Neural progenitor cell (in vitro differentiated cells): Measurements from ENCODE around the gene RRN3. TPM values are rescaled to one million over a fixed set of nuclear protein-coding genes. Genes with fewer than 3 reads are reported as not detected.
"Not testable (repeated sequence)": the region's sequence is repeated elsewhere in the genome, so short reads cannot be mapped to it uniquely, and the experiment has no call there.

ENCODE experiments used
- DNase-seq: peaks from one replicate; pipeline ENCODE4 v3.0.0-alpha.2; 2016; ENCODE audit warnings: low spot score
- H2AFZ ChIP-seq: fragments of 200-600 bp; sonication (generic); replicated peaks from 2 replicates; pipeline ENCODE4 v1.6.1; 2016; ENCODE audit warnings: antibody characterized with exemption
- H3F3A ChIP-seq: fragments of 200-600 bp; sonication (generic); 2 replicates; pipeline ENCODE4 v1.6.1; 2016; ENCODE audit warnings: antibody characterized with exemption, low read depth
- H3K27ac ChIP-seq: fragments of 200-600 bp; sonication (generic); 2 replicates; pipeline ENCODE4 v1.5.1; 2016; ENCODE audit warnings: mild to moderate bottlenecking
- H3K27me3 ChIP-seq: fragments of 200-600 bp; sonication (generic); 2 replicates; pipeline ENCODE4 v1.6.1; 2016; ENCODE audit warnings: mild to moderate bottlenecking, moderate library complexity
- H3K36me3 ChIP-seq: fragments of 200-600 bp; sonication (generic); 2 replicates; pipeline ENCODE4 v1.5.1; 2016
- H3K4me1 ChIP-seq: fragments of 200-600 bp; sonication (generic); 2 replicates; pipeline ENCODE4 v1.6.1; 2016; ENCODE audit warnings: mixed run types
- H3K4me2 ChIP-seq: fragments of 200-600 bp; sonication (generic); 2 replicates; pipeline ENCODE4 v1.6.1; 2016
- H3K4me3 ChIP-seq: fragments of 200-600 bp; sonication (generic); 2 replicates; pipeline ENCODE4 v1.5.1; 2016
- H3K79me2 ChIP-seq: fragments of 200-600 bp; sonication (generic); 2 replicates; pipeline ENCODE4 v1.6.1; 2016; ENCODE audit warnings: low read depth
- H3K9ac ChIP-seq: fragments of 200-600 bp; sonication (generic); 2 replicates; pipeline ENCODE4 v1.6.1; 2016
- H3K9me3 ChIP-seq: fragments of 200-600 bp; sonication (generic); 2 replicates; pipeline ENCODE4 v1.5.1; 2016; ENCODE audit warnings: low read depth
- H4K20me1 ChIP-seq: fragments of 200-600 bp; sonication (generic); 2 replicates; pipeline ENCODE4 v1.6.1; 2016; ENCODE audit warnings: low read depth
- H3K27ac Mint-ChIP-seq: 3 replicates; pipeline ENCODE4 v1.8.0; 2021; ENCODE audit warnings: mixed read lengths
- H3K27me3 Mint-ChIP-seq: 2 replicates; pipeline ENCODE4 v1.8.0; 2022; ENCODE audit warnings: low read depth, mild to moderate bottlenecking, inconsistent platforms, moderate library complexity, mixed read lengths; ENCODE audit not compliant: insufficient read depth
- H3K36me3 Mint-ChIP-seq: 3 replicates; pipeline ENCODE4 v1.8.0; 2021; ENCODE audit warnings: mixed read lengths
- H3K4me1 Mint-ChIP-seq: 3 replicates; pipeline ENCODE4 v1.8.0; 2021; ENCODE audit warnings: mixed read lengths
- H3K4me3 Mint-ChIP-seq: 3 replicates; pipeline ENCODE4 v1.8.0; 2021; ENCODE audit warnings: mild to moderate bottlenecking, moderate library complexity, mixed read lengths
- H3K9me3 Mint-ChIP-seq: 3 replicates; pipeline ENCODE4 v1.8.0; 2020; ENCODE audit warnings: mixed read lengths
- CTCF ChIP-seq: fragments of 200-600 bp; sonication (generic); IDR thresholded peaks from 2 replicates; pipeline ENCODE4 v1.5.1; 2017; ENCODE audit warnings: antibody characterized with exemption, mild to moderate bottlenecking
- EZH2 ChIP-seq: fragments of 200-600 bp; sonication (generic); IDR thresholded peaks from 2 replicates; pipeline ENCODE4 v1.6.1; 2017; ENCODE audit warnings: antibody characterized with exemption, mild to moderate bottlenecking, moderate library complexity
- EZH2phosphoT487 ChIP-seq: fragments of 200-600 bp; sonication (generic); IDR thresholded peaks from 2 replicates; pipeline ENCODE4 v1.6.1; 2017; ENCODE audit warnings: antibody characterized with exemption
- total RNA-seq: library from RNA; depleted of rRNA; stranded (reverse); fragments of >200 nt; gene quantifications from 2 replicates; pipeline ENCODE4 v1.2.3, GENCODE V29; 2015; ENCODE audit warnings: low replicate concordance

Gene RRN3
- total RNA-seq, 1 donor from 2014 or later = 39.1 TPM

GRCh38 chr16:15032547-15033308 lies 61.3 kb downstream of the RRN3 start:
- H3K9ac ChIP-seq = no peak overlapping the region
- DNase-seq = no peak
- H3F3A ChIP-seq = peaks cover 8% of the 10 kb centered on the region
- H3K27me3 Mint-ChIP-seq = peaks cover 3% of the 10 kb centered on the region
- H3K9me3 Mint-ChIP-seq = no peaks in the 10 kb centered on the region
- H3K4me1 Mint-ChIP-seq = no peaks in the 10 kb centered on the region
- peaks cover 3% of the 10 kb centered on the region for H3K4me1 ChIP-seq
- H3K27ac ChIP-seq = no peak overlapping the region
- no peaks in the 10 kb centered on the region for H3K79me2 ChIP-seq
- H3K4me3 Mint-ChIP-seq = no peak overlapping the region
- TF ChIP-seq EZH2 (no peak), CTCF (no peak), EZH2phosphoT487 (no peak)
- H3K4me3 ChIP-seq = no peak overlapping the region
- no peak overlapping the region for H2AFZ ChIP-seq
- no peak overlapping the region for H3K27ac Mint-ChIP-seq
- H3K4me2 ChIP-seq = no peak overlapping the region
- H3K27me3 ChIP-seq = no peaks in the 10 kb centered on the region
- H3K36me3 ChIP-seq = no peaks in the 10 kb centered on the region
- no peaks in the 10 kb centered on the region for H3K9me3 ChIP-seq
- peaks cover 27% of the 10 kb centered on the region for H3K36me3 Mint-ChIP-seq
- H4K20me1 ChIP-seq = peaks cover 19% of the 10 kb centered on the region

DNA sequence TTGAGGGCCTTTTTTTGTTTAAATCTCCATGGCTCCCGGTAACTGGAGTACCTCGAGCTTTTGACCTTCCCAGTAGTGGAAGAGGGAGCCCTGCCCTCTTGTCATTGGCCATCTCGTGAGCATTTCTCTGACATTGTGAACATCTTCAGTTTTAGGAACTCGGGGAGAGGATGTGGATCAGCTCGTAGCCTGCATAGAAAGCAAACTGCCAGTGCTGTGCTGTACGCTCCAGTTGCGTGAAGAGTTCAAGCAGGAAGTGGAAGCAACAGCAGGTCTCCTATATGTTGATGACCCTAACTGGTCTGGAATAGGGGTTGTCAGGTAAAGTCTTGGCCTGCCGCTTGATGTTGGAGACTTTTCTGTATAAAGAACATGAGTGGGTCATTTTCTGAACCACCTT lies 62.5 kb downstream of the RRN3 start:
- H3K4me3 Mint-ChIP-seq = no peak overlapping the region
- Histone ChIP-seq H3K9me3 (no peaks in the 10 kb centered on the region), H3K36me3 (no peaks in the 10 kb centered on the region), H3K4me2 (no peak overlapping the region), H3F3A (peaks cover 8% of the 10 kb centered on the region), H3K27ac (no peak overlapping the region), H3K9ac (no peak overlapping the region), H4K20me1 (peaks cover 22% of the 10 kb centered on the region), H3K4me3 (no peak overlapping the region), H3K79me2 (no peaks in the 10 kb centered on the region), H3K27me3 (no peaks in the 10 kb centered on the region), H2AFZ (no peak overlapping the region), H3K4me1 (peaks cover 3% of the 10 kb centered on the region)
- no peak for DNase-seq
- TF ChIP-seq CTCF = no peak
- TF ChIP-seq EZH2phosphoT487 = no peak
- no peak for TF ChIP-seq EZH2
- peaks cover 23% of the 10 kb centered on the region for H3K36me3 Mint-ChIP-seq
- peaks cover 3% of the 10 kb centered on the region for H3K27me3 Mint-ChIP-seq
- no peak overlapping the region for H3K27ac Mint-ChIP-seq
- H3K9me3 Mint-ChIP-seq = no peaks in the 10 kb centered on the region
- H3K4me1 Mint-ChIP-seq = no peaks in the 10 kb centered on the region

DNA sequence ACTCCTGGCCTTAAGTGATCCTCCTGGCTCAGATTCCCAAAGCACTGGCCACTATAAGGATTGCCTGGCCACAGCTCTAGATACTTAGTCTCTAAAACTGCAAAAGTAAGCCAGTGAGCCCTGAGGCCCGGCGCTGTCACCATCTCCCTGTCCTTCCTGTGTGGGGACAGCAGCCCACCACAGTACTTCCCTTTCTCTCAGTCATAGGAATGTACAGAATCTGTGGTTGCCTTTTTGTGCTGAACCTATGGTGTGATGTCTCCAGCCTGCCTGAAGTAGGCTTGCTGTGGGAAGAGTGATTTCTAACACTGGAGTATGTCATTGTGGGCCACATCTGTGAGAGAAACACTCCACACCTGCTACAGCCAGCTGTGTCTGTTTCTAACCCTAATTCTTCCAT lies 62.9 kb downstream of the RRN3 start:
- Histone ChIP-seq H3K9ac (no peak overlapping the region), H3K4me3 (no peak overlapping the region), H2AFZ (no peak overlapping the region), H3K4me1 (peaks cover 3% of the 10 kb centered on the region), H3K4me2 (no peak overlapping the region), H3F3A (peaks cover 8% of the 10 kb centered on the region), H3K36me3 (no peaks in the 10 kb centered on the region), H3K9me3 (no peaks in the 10 kb centered on the region), H4K20me1 (peaks cover 22% of the 10 kb centered on the region), H3K79me2 (no peaks in the 10 kb centered on the region), H3K27ac (no peak overlapping the region), H3K27me3 (no peaks in the 10 kb centered on the region)
- no peak for DNase-seq
- Mint-ChIP-seq H3K9me3 (no peaks in the 10 kb centered on the region), H3K4me1 (no peaks in the 10 kb centered on the region), H3K27me3 (peaks cover 3% of the 10 kb centered on the region), H3K4me3 (no peak overlapping the region), H3K36me3 (peaks cover 23% of the 10 kb centered on the region), H3K27ac (no peak overlapping the region)
- TF ChIP-seq CTCF (no peak), EZH2phosphoT487 (no peak), EZH2 (no peak)

GRCh38 chr16:15029749-15030148 lies 64.3 kb downstream of the RRN3 start:
- not testable (repeated sequence) for H3K4me1 ChIP-seq, H3K4me3 Mint-ChIP-seq, H3K79me2 ChIP-seq, H3K9ac ChIP-seq, H3K9me3 Mint-ChIP-seq, H3F3A ChIP-seq, H3K9me3 ChIP-seq, H3K4me1 Mint-ChIP-seq, H2AFZ ChIP-seq, H3K27me3 ChIP-seq, H3K27me3 Mint-ChIP-seq, H3K4me3 ChIP-seq, DNase-seq, H3K36me3 ChIP-seq
- peak overlapping the region; percentile 6 for H3K4me2 ChIP-seq
- peaks cover 22% of the 10 kb centered on the region for H4K20me1 ChIP-seq
- peak overlapping the region; percentile 16 for H3K27ac Mint-ChIP-seq
- H3K36me3 Mint-ChIP-seq = peaks cover 31% of the 10 kb centered on the region
- H3K27ac ChIP-seq = peak overlapping the region; percentile 74

- H3K79me2 ChIP-seq, H2AFZ ChIP-seq, H3K4me1 Mint-ChIP-seq, H3K4me2 ChIP-seq, H3K9ac ChIP-seq, H3K9me3 ChIP-seq, H3F3A ChIP-seq, H3K4me3 ChIP-seq, H3K4me3 Mint-ChIP-seq, H3K27ac ChIP-seq, H3K36me3 ChIP-seq, DNase-seq, H3K4me1 ChIP-seq, H3K27me3 ChIP-seq, H3K27me3 Mint-ChIP-seq, H3K9me3 Mint-ChIP-seq: not testable (repeated sequence)
- Mint-ChIP-seq H3K27ac (peak overlapping the region; percentile 50), H3K36me3 (peaks cover 35% of the 10 kb centered on the region)
- H4K20me1 ChIP-seq = peaks cover 26% of the 10 kb centered on the region
Observed at GRCh38 chr16:15028801-15029698, 65.0 kb downstream of the RRN3 start.
